Activated naive CD4-positive, alpha-beta T cell treated with Interleukin-2 at 50 U/mL for 16 hours (primary cell): ENCODE measurements around the gene USP24.
"Not testable (repeated sequence)": the region's sequence is repeated elsewhere in the genome, so short reads cannot be mapped to it uniquely, and the experiment has no call there.

Source experiments
- DNase-seq: peaks from one replicate; pipeline ENCODE4 v3.0.0-alpha.2; 2020

Gene USP24

GRCh38 chr1:55215194-55216021, at the start of gene USP24:
Gene USP24, minus strand, starts transcription at chr1:55215364. Its CDS starts 251 bp downstream, at chr1:55215113.
- peak; percentile 83 for DNase-seq

DNA sequence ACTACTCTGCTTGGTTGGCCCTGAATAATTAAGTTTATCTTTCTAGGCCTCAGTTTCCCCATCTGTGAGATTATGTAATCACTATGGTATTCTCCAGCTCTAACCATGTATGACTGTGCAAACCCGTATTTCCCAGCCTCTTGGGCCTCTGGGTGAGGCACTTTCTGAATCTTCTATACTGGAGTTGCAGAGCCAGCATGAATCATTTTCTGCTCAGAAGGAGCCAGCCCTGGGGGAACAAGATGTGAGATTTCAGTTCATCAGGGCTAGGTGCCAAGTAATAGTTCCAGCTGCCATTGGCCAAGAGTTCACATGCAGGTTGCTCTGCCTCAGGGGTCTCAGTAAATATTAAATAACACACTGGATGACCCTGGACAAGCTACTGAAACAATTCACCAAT, 47.7 kb upstream of the USP24 start:
- DNase-seq = no peak

- DNase-seq = no peak
Measured at GRCh38 chr1:55259911-55260609, 44.9 kb upstream of the USP24 start.

DNA sequence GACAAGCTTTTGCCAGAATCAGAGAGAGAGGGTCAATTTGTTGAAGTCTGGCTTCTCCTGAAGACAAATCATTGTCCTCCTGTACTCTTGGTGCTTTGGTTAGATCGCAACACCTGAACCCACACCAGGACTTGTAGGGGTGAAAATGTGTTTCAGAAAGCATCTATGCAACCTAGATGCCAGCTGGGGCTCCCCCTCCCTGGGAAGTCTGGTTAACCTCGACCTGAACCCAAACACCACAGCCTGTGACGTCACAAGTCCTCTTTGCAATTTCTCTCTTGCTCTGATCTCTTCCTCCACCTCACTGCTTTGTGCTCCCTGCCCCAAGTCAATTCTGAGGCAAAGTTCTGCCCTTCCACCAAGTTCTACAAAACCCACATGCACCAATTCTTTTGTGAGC, 42.8 kb upstream of the USP24 start:
- peak; percentile 22 for DNase-seq

GRCh38 chr1:55255901-55256300, 40.7 kb upstream of the USP24 start:
- no peak for DNase-seq

GRCh38 chr1:55252942-55253589, 37.9 kb upstream of the USP24 start:
- DNase-seq = no peak

DNA sequence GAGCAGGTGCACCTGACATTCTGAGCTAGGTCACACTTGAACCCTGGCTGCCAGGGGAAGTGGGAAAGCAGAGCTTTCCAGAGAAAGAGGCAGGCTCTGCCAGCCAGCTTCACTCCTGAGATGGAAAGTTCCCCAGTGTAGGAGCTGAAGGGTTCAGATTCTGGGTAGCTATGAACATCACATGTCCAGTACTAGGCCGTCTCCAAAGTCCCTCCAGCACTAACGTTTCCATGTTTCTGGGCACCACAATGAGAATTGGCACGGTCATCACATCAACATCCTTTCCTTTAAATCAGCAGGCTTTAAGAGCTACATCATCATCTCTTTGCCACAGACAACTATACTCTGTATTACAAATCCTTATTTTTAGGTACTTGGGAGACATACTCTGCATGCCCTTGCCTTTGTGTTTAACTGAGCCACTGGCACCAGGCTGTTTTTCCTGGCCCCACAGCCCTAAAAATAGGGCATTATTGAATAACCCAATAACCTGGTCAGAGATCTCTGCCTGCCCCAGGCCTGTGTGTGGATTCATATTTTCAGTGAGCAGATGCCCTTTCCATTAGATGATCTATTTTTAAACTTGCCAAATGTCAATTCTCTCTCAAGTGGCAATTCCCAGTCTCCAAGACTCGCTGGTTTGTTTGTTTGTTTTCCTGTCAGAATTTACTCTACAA, 35.4 kb upstream of the USP24 start:
- DNase-seq = no peak

DNA sequence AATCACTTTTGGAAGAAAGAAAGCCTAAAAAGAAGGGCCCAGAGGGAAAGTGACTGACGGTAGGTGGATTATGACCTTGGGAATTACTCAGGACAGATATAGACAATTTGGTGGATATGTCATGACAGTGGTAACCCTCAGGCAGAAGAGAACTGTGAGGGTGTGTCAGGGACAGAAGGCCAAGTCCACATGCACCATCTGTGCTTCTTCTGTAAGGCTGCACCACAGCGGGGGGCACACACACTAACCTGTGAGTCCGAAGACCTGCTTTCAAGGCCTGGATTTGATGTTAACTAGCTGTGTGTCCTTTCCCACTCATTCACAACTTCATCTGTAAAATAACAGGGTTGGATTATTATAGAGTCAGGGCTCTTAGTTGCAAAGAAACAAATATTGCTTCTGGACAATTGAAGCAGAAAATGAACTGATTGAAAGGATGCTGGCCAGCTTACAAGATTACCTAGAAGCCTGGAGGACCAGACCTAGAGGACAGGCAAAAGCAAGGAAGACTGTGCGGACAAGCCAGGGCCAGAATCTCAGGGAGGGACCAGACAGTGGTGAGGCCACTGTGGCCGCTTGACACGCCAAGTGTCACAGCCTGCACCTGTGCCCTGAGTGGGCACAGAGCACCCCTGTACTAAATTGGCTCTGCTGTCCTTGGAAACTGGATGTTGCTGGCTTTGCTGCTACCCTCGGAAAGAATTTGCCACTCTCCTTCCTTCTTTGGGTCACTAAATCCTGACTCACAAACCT, 34.7 kb upstream of the USP24 start:
- DNase-seq = no peak

- no peak for DNase-seq
Measured at GRCh38 chr1:55246896-55247295, 31.7 kb upstream of the USP24 start.

DNA sequence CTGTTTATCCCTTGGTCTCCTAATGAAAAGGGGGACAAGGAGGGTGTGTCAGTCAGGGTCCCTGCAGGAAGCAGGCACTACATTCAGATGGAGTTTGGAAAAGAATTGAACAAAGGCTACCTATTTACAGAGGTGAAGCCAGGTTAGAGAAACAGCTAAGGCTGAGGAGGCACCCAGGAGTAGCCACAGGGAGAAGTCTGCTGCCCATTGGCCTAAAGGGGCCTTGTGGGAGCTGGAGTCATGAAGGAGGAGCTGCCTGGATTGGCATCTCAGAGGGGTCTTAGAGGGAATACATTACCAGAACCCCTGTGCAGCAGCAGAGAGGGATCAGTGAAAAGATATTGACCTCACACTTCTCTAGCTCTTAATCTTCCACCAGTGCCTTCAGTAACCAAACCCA, 31.2 kb upstream of the USP24 start:
- no peak for DNase-seq

GRCh38 chr1:55245781-55246180, 30.6 kb upstream of the USP24 start:
- DNase-seq = no peak

GRCh38 chr1:55244476-55245099, 29.4 kb upstream of the USP24 start:
- no peak for DNase-seq

DNA sequence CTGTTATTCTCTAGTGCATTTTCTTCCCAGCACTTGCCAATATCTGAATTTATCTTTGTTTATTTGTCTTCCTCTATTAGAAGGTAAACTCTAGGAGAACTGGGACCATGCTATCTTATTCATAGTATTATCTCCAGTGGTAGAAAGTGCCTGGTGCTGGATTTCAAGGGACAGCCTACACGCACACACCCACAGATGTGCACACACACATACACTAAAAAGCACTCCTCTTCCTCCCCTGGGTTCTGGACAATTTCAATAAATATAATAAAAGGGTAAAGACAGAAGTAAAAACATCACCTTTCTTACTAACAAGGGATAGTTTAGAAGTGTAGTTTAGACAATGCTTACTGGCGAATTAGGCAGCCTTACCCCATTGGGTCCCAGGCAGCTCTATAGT, 28.5 kb upstream of the USP24 start:
- no peak for DNase-seq

GRCh38 chr1:55239548-55239947, 24.4 kb upstream of the USP24 start:
- DNase-seq = no peak

- no peak for DNase-seq
Measured at GRCh38 chr1:55235722-55236121, 20.6 kb upstream of the USP24 start.

DNA sequence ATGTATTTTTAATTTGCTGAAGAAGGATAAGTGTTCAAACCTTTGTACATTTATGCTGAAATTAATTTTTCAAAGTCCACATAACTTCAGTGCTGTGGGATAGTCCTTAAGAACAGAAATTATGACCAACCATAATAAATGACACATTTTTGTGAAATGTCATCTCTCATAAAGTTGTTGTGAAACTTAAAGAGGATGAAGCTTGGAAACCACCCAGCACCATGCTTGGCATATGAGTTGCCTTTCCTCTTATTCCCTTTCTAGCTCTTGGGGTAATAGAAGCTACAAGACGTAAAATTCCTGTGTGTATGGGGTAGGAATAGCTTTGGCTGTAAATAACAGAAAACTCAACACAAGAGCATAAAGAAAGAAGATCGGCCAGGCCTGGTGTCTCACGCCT, 18.9 kb upstream of the USP24 start:
- DNase-seq = no peak

DNA sequence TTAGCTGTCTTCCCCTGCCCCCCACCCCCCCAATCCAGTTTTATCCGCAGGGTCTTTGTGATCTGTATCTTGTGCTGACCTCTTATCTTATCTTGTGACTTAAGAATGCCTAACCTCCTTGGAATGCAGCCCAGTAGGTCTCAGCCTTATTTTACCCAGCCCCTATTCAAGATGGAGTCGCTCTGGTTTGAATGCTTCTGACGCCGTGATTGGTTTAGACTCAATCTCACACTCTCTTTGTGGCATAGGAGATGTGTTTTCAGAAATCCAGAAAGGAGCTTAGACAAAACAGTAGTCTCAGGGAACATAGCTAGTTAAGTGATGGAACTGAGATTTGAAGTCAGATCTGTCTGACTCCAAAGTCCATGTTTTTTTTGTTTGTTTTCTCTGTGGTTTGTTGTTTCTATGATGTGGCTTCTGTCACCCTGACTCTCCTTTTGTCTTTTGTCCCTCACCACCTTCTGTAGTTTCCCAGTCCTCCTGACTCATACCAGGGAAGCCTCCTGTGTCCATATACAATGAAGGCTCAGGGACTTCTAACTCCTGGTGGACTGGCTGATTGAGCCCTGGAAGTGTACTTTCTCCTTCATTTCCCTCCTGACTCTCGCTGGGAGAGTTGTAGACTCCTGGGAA, 18.1 kb upstream of the USP24 start:
- no peak for DNase-seq

- DNase-seq = no peak
Measured at GRCh38 chr1:55232448-55233144, 17.4 kb upstream of the USP24 start.

- DNase-seq = no peak
Measured at GRCh38 chr1:55231745-55232144, 16.6 kb upstream of the USP24 start.

DNA sequence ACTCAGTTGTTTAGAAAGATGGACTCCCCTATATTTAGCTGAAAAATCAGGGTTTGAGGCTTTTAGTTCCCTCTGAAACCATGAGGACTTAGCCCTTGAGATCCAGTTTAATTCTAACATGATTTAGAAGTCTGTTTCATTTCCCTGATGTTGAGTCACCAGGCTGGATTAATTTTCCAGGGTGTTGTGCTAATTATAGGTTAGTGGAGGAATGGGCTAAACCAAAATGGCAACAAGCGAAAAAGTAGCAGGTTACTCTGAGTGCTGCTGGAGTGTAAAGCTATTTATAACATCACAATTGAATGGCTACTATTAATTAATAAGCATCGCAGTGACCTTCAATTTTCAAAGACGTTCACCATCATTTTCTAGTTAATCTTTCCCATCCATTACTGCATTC, 15.5 kb upstream of the USP24 start:
- no peak for DNase-seq

DNA sequence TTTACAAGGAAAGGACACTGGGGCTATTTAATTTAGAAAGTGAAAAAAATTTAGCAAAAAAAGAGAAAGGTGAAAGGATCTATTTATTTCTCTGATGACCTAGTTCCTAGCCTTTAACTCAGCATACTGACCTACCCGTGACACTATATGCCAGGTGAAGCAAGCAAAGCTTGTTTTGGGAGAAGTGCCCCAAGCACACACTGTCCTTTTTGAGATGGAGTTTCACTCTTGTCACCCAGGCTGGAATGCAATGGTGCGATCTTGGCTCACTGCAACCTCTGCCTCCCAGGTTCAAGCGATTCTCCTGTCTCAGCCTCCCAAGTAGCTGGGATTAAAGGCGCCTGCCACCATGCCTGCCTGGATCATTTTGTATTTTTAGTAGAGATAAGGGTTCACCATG, 14.6 kb upstream of the USP24 start:
- not testable (repeated sequence) for DNase-seq
